IPS-18c (cell line): Measurements from ENCODE around the gene SUZ12.
"Not testable (repeated sequence)": the region's sequence is repeated elsewhere in the genome, so short reads cannot be mapped to it uniquely, and the experiment has no call there.

Source experiments
- H3K4me3 ChIP-seq: 2 replicates; pipeline ENCODE4 v1.7.0; 2013; ENCODE audit warnings: low read depth, mild to moderate bottlenecking, low read length, moderate library complexity; ENCODE audit not compliant: insufficient read depth
- H3K9me3 ChIP-seq: one replicate; pipeline ENCODE4 v1.6.1; 2013; ENCODE audit warnings: mild to moderate bottlenecking, low read length, moderate library complexity; ENCODE audit not compliant: control insufficient read depth, insufficient read depth

The SUZ12 gene

DNA sequence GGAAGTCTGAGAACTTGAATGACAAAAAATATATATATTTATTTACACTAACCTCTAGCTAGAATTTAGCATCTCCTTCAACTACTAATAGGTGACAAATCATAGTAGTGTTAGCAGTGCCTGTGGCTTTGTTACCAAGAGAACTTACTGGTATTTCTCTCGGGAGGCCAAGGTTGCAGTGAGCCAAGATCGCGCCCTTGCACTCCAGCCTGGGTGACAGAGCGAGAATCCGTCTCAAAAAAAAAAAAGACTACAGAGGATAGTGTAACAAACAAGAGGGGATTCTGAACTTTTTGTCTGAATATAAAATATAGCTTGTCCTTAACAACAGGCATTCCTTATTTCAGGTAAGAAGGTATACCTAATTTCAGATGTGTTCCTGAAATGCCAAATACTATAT lies 1.3 kb upstream of the SUZ12 start:
- H3K4me3 ChIP-seq: no peak overlapping the region
- peaks cover 2% of the 10 kb centered on the region for H3K9me3 ChIP-seq

DNA sequence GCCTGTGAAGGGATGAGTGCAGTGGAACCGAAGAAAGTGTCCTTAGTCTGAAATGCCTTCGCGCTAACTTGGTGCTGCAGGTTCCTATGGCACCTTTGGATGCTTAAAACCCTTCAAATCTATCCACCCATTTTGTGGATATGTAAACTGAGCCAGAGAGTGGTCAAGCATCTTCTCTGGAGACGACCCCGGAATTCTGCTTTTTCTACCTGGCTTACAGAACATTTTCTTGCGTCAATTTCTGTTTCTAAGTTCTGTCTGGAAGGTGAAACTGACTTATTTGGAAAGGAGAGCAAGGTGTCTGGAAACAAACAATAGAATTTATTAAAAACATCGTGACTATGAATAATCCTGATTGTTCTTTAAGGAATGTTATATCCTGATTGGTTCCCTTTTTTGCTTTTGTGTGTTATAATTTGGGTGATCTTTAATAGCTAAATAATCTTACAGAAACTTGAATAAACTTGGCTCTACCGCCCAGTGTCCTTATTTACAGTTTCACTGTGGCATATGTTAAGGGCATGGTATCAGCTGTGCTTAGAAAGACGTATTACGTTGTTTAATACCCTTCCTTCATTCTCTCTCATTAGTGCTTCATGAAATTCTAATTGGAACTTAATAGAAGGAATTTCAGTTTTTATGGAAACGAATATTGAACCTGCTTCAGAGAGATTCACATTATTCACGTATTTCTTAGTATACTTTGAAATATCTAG lies 1.3 kb downstream of the SUZ12 start:
- peak overlapping the region; percentile 39 for H3K4me3 ChIP-seq

DNA sequence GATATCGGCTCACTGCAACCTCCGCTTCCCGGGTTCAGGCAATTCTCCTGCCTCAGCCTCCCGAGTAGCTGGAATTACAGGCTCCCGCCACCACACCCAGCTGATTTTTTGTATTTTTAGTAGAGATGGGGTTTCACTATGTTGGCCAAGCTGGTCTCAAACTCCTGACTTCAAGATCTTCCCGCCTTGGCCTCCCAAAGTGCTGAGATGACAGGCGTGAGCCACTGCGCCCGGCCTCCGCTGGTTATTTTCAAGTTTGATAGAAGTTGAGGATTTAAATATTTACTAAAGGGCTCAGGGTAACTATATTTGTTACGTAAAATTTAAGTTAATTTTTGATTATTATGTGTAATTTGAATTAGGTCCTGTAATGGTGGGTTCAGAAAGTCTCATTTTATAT lies 5.1 kb downstream of the SUZ12 start:
- H3K9me3 ChIP-seq, H3K4me3 ChIP-seq: not testable (repeated sequence)

More for the DNA sequence above, 1.3 kb downstream of the SUZ12 start:
- not testable (repeated sequence) for H3K9me3 ChIP-seq

GRCh38 chr17:31942396-31942795 lies 5.6 kb downstream of the SUZ12 start:
- H3K4me3 ChIP-seq, H3K9me3 ChIP-seq: not testable (repeated sequence)

DNA sequence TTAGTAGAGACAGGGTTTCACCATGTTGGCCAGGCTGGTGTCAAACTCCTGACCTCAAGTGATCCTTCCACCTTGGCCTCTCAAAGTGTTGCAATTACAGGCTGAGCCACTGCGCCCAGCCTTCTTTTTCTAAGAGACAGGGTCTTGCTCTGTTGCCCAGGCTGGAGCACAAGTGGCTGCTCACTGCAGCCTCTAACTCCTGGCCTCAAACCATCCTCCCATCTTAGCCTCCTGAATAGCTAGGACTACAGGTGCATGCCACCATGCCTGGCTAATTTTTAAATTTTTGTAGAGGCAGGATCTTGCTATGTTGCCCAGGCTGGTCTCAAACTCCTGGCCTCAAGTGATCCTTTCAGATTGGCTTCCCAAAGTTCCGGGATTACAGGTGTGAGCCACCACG lies 15.1 kb downstream of the SUZ12 start:
- not testable (repeated sequence) for H3K4me3 ChIP-seq, H3K9me3 ChIP-seq

DNA sequence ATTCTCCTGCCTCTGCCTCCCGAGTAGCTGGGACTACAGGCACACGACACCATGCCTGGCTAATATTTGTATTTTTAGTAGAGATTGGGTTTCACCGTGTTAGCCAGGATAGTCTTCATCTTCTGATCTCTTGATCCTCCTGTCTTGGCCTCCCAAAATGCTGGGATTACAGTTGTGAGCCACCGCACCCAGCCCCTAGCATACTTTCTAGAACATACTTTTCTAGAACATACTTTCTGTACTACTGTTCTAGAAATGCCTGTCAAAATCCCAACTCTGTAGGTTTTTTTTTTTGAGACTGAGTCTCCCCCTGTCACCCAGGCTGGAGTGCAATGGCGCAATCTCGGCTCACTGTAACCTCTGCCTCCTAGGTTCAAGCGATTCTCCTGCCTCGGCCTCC lies 27.3 kb downstream of the SUZ12 start:
- not testable (repeated sequence) for H3K4me3 ChIP-seq, H3K9me3 ChIP-seq

GRCh38 chr17:31967648-31968047 lies 30.8 kb downstream of the SUZ12 start:
- Histone ChIP-seq H3K9me3 (no peaks in the 10 kb centered on the region), H3K4me3 (no peak overlapping the region)

DNA sequence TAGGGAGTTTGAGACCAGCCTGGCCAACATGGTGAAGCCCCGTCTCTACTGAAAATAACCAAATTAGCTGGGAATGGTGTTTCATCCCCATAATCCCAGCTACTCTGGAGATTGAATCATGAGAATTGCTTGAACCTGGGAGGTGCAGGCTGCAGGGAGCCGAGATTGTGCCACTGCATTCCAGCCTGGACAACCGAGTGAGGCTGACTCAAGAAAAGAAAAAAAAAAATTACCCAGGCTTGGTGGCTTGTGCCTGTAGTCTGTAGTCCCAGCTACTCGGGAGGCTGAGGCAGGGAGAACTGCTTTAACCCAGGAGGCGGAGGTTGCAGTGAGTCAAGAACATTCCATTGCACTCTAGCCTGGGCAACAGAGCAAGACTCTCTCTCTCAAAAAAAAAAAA lies 33.6 kb downstream of the SUZ12 start:
- not testable (repeated sequence) for H3K4me3 ChIP-seq, H3K9me3 ChIP-seq

- not testable (repeated sequence) for H3K9me3 ChIP-seq, H3K4me3 ChIP-seq
Measured at GRCh38 chr17:31974269-31975071, 37.7 kb downstream of the SUZ12 start.

DNA sequence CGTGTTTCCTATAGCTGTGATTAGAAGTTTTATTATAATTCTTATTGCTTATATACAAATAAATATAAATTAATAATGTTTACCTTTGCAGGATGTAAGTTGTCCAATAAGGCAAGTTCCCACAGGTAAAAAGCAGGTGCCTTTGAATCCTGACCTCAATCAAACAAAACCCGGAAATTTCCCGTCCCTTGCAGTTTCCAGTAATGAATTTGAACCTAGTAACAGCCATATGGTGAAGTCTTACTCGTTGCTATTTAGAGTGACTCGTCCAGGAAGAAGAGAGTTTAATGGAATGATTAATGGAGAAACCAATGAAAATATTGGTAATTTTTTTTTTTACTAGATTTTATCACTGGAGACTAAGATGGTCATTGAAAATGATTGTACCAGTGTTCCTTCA lies 38.6 kb downstream of the SUZ12 start:
- not testable (repeated sequence) for H3K9me3 ChIP-seq, H3K4me3 ChIP-seq

- H3K9me3 ChIP-seq, H3K4me3 ChIP-seq: not testable (repeated sequence)
Measured at GRCh38 chr17:31991821-31992220, 55.0 kb downstream of the SUZ12 start.

DNA sequence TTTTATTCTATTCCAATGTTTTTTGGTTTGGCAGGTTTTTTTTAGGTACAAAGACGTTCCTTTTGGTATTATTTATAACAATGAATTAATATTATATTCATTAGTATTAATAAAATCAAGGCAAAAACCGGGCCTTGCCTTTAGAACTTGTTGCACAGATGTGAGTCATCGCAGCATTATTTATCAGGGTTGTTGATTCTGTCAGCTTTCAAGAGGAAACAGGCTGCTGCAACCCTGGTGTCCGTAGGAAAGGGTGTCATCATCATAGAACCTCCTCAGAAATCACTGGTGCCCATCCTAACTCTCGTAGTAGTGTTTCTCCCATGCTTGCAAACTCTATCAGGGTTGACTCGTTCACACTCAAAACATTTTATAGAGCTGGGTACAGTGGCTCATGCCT lies 60.2 kb downstream of the SUZ12 start:
- H3K9me3 ChIP-seq: no peaks in the 10 kb centered on the region
- H3K4me3 ChIP-seq: no peak overlapping the region

- Histone ChIP-seq H3K4me3 (peak within 1 kb of the TSS; percentile 63), H3K9me3 (no peaks in the 10 kb centered on the region)
Measured at GRCh38 chr17:32006957-32007462, 70.2 kb downstream of the SUZ12 start, which contains the start of gene LRRC37B. TSS of gene LRRC37B (plus strand) at chr17:32007383. CDS start at chr17:32021393, 14,010 bp downstream.

GRCh38 chr17:32007463-32008298 lies 70.9 kb downstream of the SUZ12 start:
- no peaks in the 10 kb centered on the region for H3K9me3 ChIP-seq
- H3K4me3 ChIP-seq: peak overlapping the region; percentile 63

- no peak overlapping the region for H3K4me3 ChIP-seq
- H3K9me3 ChIP-seq: no peaks in the 10 kb centered on the region
Measured at GRCh38 chr17:32009262-32009542, 72.4 kb downstream of the SUZ12 start.

DNA sequence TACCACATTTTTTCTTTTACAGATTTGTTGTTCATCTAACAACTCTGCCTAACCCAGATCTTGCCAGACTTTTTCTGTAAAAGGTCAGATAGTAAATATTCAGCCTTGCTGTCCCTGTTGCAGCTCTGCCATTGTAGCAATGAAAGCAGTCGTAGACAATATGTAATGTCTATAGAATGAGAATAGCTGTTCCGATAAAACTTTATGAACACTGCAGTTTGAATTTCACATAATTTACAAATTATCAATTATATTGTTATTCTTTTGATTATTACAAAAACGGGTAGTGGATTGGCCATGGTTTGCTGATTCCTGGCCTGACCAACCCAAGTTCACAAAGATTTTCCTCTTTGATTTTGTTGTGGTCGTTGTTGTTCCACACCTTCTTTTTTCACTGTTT lies 73.3 kb downstream of the SUZ12 start:
- Histone ChIP-seq H3K4me3 (no peak overlapping the region), H3K9me3 (no peaks in the 10 kb centered on the region)

DNA sequence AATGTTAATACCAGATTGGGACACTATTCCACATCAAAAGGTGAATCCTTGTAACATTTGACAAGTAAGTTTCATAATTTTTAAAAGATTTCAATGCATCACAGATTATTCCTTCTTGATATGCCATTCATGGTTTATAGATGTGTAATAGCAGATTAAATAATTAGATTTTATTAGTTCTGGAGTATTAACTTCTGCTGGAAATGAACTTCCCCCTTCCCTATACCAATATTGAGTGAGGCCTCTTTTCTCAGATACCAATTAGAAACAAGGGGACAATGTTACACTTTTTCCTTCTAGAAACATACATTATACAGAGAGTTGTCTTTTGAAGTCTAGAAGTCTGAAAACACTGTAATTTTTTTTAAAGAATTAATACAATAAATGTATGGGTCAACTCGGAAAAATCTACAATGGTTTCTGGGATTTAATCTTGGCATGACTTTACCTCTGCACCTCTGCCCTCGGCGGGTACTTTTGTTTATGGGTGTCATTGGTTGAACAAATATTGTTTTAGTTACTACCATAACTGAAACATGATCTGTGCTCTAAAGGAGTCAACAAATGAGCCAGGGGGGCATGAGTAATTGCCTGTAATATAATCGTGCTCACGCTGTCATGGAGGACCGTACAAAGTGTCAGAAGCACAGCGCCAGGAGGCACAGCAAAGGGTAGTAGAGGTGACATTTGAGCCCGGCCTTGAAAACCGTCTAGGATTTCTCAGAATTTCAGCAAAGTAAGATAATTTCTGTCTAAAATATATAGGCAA lies 78.6 kb downstream of the SUZ12 start:
- Histone ChIP-seq H3K9me3 (no peaks in the 10 kb centered on the region), H3K4me3 (no peak overlapping the region)
